ENCODE results near the gene SLC18A3. TPM values are rescaled to one million over a fixed set of nuclear protein-coding genes. Genes with fewer than 3 reads are reported as not detected.

The SLC18A3 gene
- total RNA-seq, 1 experiment from 2014 or later: not detected

- in situ Hi-C loops (cut with HindIII; ENCODE audit: low sequenced_read_pairs): no loop called here
- no peak for DNase-seq (ENCODE audit: low spot score)
Measured at GRCh38 chr10:49595003-49595712, 15.0 kb upstream of the SLC18A3 start.

GRCh38 chr10:49595713-49596492 lies 14.2 kb upstream of the SLC18A3 start:
- in situ Hi-C loops (cut with HindIII; ENCODE audit: low sequenced_read_pairs): no loop called here
- DNase-seq (ENCODE audit: low spot score): no peak

GRCh38 chr10:49596493-49596809 lies 13.7 kb upstream of the SLC18A3 start:
- in situ Hi-C loops (cut with HindIII; ENCODE audit: low sequenced_read_pairs): no loop called here
- DNase-seq (ENCODE audit: low spot score): no peak

GRCh38 chr10:49596836-49597235 lies 13.3 kb upstream of the SLC18A3 start:
- in situ Hi-C loops (cut with HindIII; ENCODE audit: low sequenced_read_pairs): no loop called here
- no peak for DNase-seq (ENCODE audit: low spot score)

GRCh38 chr10:49597426-49598163 lies 12.5 kb upstream of the SLC18A3 start:
- in situ Hi-C loops (cut with HindIII; ENCODE audit: low sequenced_read_pairs): no loop called here
- DNase-seq (ENCODE audit: low spot score): no peak

- DNase-seq (ENCODE audit: low spot score): no peak
- in situ Hi-C loops (cut with HindIII; ENCODE audit: low sequenced_read_pairs): no loop called here
Measured at GRCh38 chr10:49598164-49598856, 11.8 kb upstream of the SLC18A3 start.

GRCh38 chr10:49598986-49599385 lies 11.1 kb upstream of the SLC18A3 start:
- in situ Hi-C loops (cut with HindIII; ENCODE audit: low sequenced_read_pairs): no loop called here
- DNase-seq (ENCODE audit: low spot score): no peak

GRCh38 chr10:49599546-49599945 lies 10.6 kb upstream of the SLC18A3 start:
- in situ Hi-C loops (cut with HindIII; ENCODE audit: low sequenced_read_pairs): no loop called here
- DNase-seq (ENCODE audit: low spot score): no peak

- DNase-seq (ENCODE audit: low spot score): no peak
- in situ Hi-C loops (cut with HindIII; ENCODE audit: low sequenced_read_pairs): no loop called here
Measured at GRCh38 chr10:49600046-49600445, 10.1 kb upstream of the SLC18A3 start.

- in situ Hi-C loops (cut with HindIII; ENCODE audit: low sequenced_read_pairs): no loop called here
Measured at GRCh38 chr10:49600781-49601400, 9.2 kb upstream of the SLC18A3 start.

GRCh38 chr10:49601857-49602256 lies 8.3 kb upstream of the SLC18A3 start:
- in situ Hi-C loops (cut with HindIII; ENCODE audit: low sequenced_read_pairs): no loop called here
- no peak for DNase-seq (ENCODE audit: low spot score)

More at GRCh38 chr10:49600781-49601400, 9.2 kb upstream of the SLC18A3 start:
- no peak for DNase-seq (ENCODE audit: low spot score)

GRCh38 chr10:49602380-49603023 lies 7.6 kb upstream of the SLC18A3 start:
- DNase-seq (ENCODE audit: low spot score): no peak

GRCh38 chr10:49605216-49605938 lies 4.7 kb upstream of the SLC18A3 start:
- DNase-seq (ENCODE audit: low spot score): peak; percentile 47
- in situ Hi-C loops (cut with HindIII; ENCODE audit: low sequenced_read_pairs): no loop called here

More at GRCh38 chr10:49602380-49603023, 7.6 kb upstream of the SLC18A3 start:
- in situ Hi-C loops (cut with HindIII; ENCODE audit: low sequenced_read_pairs): no loop called here

- DNase-seq (ENCODE audit: low spot score): no peak
Measured at GRCh38 chr10:49605939-49606509, 4.1 kb upstream of the SLC18A3 start.

GRCh38 chr10:49606981-49607535 lies 3.1 kb upstream of the SLC18A3 start:
- no peak for DNase-seq (ENCODE audit: low spot score)
- in situ Hi-C loops (cut with HindIII; ENCODE audit: low sequenced_read_pairs): no loop called here

More at GRCh38 chr10:49605939-49606509, 4.1 kb upstream of the SLC18A3 start:
- in situ Hi-C loops (cut with HindIII; ENCODE audit: low sequenced_read_pairs): no loop called here

GRCh38 chr10:49608166-49609005 lies 1.7 kb upstream of the SLC18A3 start:
- no peak for DNase-seq (ENCODE audit: low spot score)
- in situ Hi-C loops (cut with HindIII; ENCODE audit: low sequenced_read_pairs): no loop called here

GRCh38 chr10:49609006-49609282 lies 1.2 kb upstream of the SLC18A3 start:
- in situ Hi-C loops (cut with HindIII; ENCODE audit: low sequenced_read_pairs): no loop called here
- DNase-seq (ENCODE audit: low spot score): no peak

All from G401 (cell line).